GM12875 (cell line): Measurements from ENCODE around the gene AICDA.

Experiments used
- H3K4me3 ChIP-seq: one replicate; pipeline ENCODE4 v1.5.1; 2011; ENCODE audit warnings: low read depth, low read length, control low read depth
- TF ChIP-seq, protein P1 (sequence below): IDR thresholded peaks from 2 replicates; pipeline ENCODE4 v1.5.1; 2011; ENCODE audit warnings: low read depth, mild to moderate bottlenecking, control low read depth, inconsistent platforms, low read length, moderate library complexity, borderline replicate concordance; ENCODE audit not compliant: insufficient read depth

The AICDA gene

DNA sequence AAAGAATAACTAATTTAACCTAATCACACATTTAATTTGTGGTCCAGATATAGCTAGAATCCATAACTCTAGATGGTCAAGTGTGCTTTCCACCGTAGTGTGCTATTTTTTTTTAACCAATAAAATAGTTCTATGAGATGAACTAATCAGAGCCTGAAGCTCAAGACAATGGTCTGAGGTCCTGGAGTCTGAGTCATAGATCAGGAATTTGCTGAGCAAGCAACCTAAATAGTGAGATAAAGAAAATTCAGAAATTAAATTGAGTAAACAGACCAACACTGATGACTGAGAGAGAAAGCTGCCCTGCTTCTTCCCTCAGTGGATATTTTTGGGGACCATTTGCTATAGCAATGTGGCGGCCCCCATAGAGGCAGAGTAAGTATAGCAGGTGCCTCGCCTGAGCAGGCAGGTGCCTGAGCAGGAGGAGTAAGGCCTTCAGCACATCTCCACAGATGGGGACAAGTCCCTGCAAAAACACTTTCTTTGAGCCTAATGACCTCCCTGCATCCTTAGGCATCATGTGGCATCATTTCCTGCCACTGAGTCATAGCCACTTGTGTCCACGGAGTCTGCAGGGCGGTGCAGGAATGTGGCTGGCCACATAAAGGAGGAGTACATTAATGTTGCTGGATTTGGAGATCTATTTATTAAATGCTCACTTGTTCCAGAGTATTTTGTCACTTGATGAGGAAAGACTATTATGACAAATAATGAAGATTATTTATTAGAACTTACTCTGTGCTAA lies 58.0 kb downstream of the AICDA start:
- TF ChIP-seq, protein P1, sequence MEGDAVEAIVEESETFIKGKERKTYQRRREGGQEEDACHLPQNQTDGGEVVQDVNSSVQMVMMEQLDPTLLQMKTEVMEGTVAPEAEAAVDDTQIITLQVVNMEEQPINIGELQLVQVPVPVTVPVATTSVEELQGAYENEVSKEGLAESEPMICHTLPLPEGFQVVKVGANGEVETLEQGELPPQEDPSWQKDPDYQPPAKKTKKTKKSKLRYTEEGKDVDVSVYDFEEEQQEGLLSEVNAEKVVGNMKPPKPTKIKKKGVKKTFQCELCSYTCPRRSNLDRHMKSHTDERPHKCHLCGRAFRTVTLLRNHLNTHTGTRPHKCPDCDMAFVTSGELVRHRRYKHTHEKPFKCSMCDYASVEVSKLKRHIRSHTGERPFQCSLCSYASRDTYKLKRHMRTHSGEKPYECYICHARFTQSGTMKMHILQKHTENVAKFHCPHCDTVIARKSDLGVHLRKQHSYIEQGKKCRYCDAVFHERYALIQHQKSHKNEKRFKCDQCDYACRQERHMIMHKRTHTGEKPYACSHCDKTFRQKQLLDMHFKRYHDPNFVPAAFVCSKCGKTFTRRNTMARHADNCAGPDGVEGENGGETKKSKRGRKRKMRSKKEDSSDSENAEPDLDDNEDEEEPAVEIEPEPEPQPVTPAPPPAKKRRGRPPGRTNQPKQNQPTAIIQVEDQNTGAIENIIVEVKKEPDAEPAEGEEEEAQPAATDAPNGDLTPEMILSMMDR, result no peak
- H3K4me3 ChIP-seq, result no peak overlapping the region

DNA sequence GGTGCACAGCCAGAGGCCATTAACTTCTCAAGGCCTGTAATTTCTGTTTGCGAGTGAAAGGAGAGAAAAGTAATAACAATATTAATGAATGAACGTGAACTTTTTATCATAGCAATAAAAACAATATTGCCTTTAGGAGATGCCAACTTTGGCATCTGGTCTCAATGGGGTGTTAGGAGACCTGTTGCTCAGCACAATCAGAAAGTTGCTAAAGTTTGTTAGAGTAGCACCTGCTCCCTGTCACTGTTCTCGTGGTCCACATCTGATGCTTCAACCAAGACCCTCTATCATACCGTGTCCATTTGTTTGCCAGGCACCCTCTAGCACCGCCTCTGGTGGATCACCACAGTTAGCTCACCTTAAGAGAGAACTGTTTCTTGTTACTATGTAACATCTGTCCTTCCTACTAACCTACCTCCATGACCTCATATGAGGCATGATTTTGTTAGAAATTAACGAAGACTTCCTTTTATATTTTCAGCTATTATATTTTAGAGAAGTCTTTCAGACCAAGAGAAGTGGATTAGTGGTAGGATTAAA lies 59.5 kb downstream of the AICDA start:
- TF ChIP-seq, protein P1, result no peak
- no peak overlapping the region for H3K4me3 ChIP-seq
